ENCODE measurements around the gene ERICH4. TPM values are rescaled to one million over a fixed set of nuclear protein-coding genes. Genes with fewer than 3 reads are reported as not detected.

Gene ERICH4, protein sequence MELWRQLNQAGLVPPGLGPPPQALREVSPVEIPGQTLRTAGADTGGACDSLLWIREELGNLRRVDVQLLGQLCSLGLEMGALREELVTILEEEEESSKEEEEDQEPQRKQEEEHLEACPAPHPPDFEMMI
- total RNA-seq = not detected
- long read RNA-seq = 0 reads

- DNase-seq = no peak
- no peak for ATAC-seq
- intact Hi-C loops (cut with DNase I) = no loop called here
- no peak within 1 kb of the TSS for H3K27ac ChIP-seq
- H3K27me3 ChIP-seq (ENCODE audit: low read depth) = no peaks in the 10 kb centered on the region
- H3K4me1 ChIP-seq = peaks cover 21% of the 10 kb centered on the region
- H3K4me3 ChIP-seq = no peak within 1 kb of the TSS
- H3K9me3 ChIP-seq = no peaks in the 10 kb centered on the region
- peaks cover 5% of the 10 kb centered on the region for H3K36me3 ChIP-seq
- TF ChIP-seq, protein P1, sequence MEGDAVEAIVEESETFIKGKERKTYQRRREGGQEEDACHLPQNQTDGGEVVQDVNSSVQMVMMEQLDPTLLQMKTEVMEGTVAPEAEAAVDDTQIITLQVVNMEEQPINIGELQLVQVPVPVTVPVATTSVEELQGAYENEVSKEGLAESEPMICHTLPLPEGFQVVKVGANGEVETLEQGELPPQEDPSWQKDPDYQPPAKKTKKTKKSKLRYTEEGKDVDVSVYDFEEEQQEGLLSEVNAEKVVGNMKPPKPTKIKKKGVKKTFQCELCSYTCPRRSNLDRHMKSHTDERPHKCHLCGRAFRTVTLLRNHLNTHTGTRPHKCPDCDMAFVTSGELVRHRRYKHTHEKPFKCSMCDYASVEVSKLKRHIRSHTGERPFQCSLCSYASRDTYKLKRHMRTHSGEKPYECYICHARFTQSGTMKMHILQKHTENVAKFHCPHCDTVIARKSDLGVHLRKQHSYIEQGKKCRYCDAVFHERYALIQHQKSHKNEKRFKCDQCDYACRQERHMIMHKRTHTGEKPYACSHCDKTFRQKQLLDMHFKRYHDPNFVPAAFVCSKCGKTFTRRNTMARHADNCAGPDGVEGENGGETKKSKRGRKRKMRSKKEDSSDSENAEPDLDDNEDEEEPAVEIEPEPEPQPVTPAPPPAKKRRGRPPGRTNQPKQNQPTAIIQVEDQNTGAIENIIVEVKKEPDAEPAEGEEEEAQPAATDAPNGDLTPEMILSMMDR (IDR thresholded peaks at IDR 0.05) = no peak
Measured at GRCh38 chr19:41442473-41443355, at the start of gene ERICH4. ERICH4 (plus strand) TSS chr19:41443156; CDS start chr19:41443170, 14 bp downstream.

GRCh38 chr19:41395355-41395754, 47.6 kb upstream of the ERICH4 start:
- TF ChIP-seq, protein P1 (IDR thresholded peaks at IDR 0.05) = no peak
- DNase-seq = no peak
- no peak overlapping the region for H3K27ac ChIP-seq
- no peaks in the 10 kb centered on the region for H3K27me3 ChIP-seq (ENCODE audit: low read depth)
- no peak for ATAC-seq
- H3K9me3 ChIP-seq = no peaks in the 10 kb centered on the region
- intact Hi-C loops (cut with DNase I) = no loop called here
- H3K4me3 ChIP-seq = no peak overlapping the region
- peaks cover 17% of the 10 kb centered on the region for H3K36me3 ChIP-seq
- H3K4me1 ChIP-seq = peaks cover 31% of the 10 kb centered on the region

DNA sequence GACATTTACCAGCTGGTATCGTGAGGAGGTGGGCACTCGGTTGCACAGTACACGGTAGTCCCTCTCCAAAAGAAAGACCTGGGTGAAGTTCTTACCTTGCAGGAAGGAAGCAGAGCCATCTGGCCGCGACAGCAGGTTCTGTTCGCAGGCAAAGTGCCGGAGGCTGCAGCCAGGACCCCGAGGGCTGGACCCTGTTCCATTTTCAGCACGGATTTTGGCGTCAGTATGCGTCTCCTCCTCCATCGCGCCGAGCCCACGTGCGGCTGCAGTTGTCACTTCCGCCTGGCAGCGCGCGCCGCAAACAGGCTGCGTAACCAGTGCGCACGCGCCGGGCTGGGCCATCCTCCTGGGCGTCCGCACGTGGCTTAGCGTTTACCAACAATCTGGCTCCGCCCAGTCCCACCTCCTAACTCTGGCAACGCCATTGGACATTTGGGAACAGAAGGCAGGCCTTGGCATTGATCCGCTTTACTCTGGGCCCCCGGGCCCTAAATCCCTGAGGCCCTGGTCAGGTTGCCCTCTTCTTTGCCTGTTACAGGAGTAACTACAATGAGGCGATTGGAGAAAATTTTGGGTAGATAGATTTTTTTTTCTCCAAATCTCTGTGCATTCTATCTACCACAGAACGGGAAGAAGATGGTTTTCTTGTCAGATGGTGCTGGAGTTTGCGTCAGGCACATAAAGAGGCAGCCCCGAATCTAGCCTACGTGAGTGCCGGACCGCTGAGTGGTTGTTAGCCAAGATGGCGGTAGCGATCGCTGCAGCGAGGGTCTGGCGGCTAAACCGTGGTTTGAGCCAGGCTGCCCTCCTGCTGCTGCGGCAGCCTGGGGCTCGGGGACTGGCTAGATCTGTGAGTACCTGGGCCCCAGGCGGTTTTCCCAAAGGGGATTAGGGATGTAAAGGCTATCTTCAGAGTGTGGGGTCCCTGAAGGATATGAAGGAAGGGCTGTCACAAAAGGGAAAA, 45.6 kb upstream of the ERICH4 start, which contains the start of the genes BCKDHA and EXOSC5:
TSS of gene BCKDHA (plus strand) at position 733 of the 964 bp plus-strand sequence. CDS start at position 743, 10 bp downstream.
TSS of gene EXOSC5 (minus strand) at position 274 of the 964 bp plus-strand sequence. CDS start at position 243, 31 bp downstream.
- Histone ChIP-seq H3K9me3 (no peaks in the 10 kb centered on the region), H3K4me1 (peaks cover 35% of the 10 kb centered on the region), H3K36me3 (peaks cover 8% of the 10 kb centered on the region), H3K27ac (peak within 1 kb of the TSS; percentile 95), H3K27me3 (ENCODE audit: low read depth) (no peaks in the 10 kb centered on the region), H3K4me3 (peak within 1 kb of the TSS; percentile 76)
- DNase-seq = peak; percentile 100
- intact Hi-C loops (cut with DNase I) = no loop called here
- ATAC-seq = peak; percentile 99 to 100
- TF ChIP-seq, protein P1 (IDR thresholded peaks at IDR 0.05) = no peak

GRCh38 chr19:41398050-41398418, 44.9 kb upstream of the ERICH4 start:
- intact Hi-C loops (cut with DNase I) = no loop called here
- Histone ChIP-seq H3K4me1 (peaks cover 35% of the 10 kb centered on the region), H3K27ac (peak overlapping the region; percentile 95), H3K27me3 (ENCODE audit: low read depth) (no peaks in the 10 kb centered on the region), H3K4me3 (peak overlapping the region; percentile 76), H3K36me3 (peaks cover 15% of the 10 kb centered on the region), H3K9me3 (no peaks in the 10 kb centered on the region)
- ATAC-seq (no peak), DNase-seq (no peak)
- TF ChIP-seq, protein P1 (IDR thresholded peaks at IDR 0.05) = no peak

DNA sequence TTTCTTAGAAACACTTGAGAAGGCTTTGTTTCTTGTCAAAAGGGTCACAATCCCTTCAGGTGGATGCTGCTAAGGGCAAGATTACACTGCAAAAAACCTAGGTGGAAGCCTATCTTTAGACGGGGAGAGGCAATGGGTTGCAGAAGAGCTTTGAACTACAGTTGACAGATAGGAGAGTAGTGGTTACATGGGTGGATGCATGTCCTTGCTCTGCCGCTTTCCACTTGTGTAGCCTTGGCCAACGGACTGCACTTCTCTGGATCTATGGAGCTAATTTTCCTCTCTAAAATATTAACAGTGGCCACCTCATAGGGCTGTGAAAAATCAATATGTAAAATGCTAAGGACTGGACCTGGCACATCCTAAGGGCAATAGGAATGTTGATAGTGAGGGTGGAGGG, 44.4 kb upstream of the ERICH4 start:
- peak overlapping the region; percentile 76 for H3K4me3 ChIP-seq
- H3K27ac ChIP-seq = no peak overlapping the region
- H3K27me3 ChIP-seq (ENCODE audit: low read depth) = no peaks in the 10 kb centered on the region
- TF ChIP-seq, protein P1 (IDR thresholded peaks at IDR 0.05) = no peak
- H3K4me1 ChIP-seq = peaks cover 40% of the 10 kb centered on the region
- ATAC-seq = no peak
- H3K9me3 ChIP-seq = no peaks in the 10 kb centered on the region
- peaks cover 19% of the 10 kb centered on the region for H3K36me3 ChIP-seq
- intact Hi-C loops (cut with DNase I) = no loop called here
- no peak for DNase-seq

All from lower lobe of right lung (tissue), 2 donors.